ENCODE results near the gene DNAL4. TPM values are rescaled to one million over a fixed set of nuclear protein-coding genes. Genes with fewer than 3 reads are reported as not detected.

Gene DNAL4
- total RNA-seq, 1 donor from 2014 or later = 27.1 TPM

GRCh38 chr22:38750638-38751037 is 43.3 kb downstream of the DNAL4 start:
- Mint-ChIP-seq H3K4me1 (ENCODE audit: low read depth) (peaks cover 14% of the 10 kb centered on the region), H3K27me3 (no peaks in the 10 kb centered on the region), H3K27ac (no peak overlapping the region), H3K4me3 (ENCODE audit: low read depth) (no peak overlapping the region), H3K36me3 (ENCODE audit: insufficient read depth) (peaks cover 7% of the 10 kb centered on the region), H3K9me3 (ENCODE audit: low read depth) (no peaks in the 10 kb centered on the region)
- no peak for DNase-seq (ENCODE audit: low spot score, unreplicated experiment)
- TF ChIP-seq CTCF (IDR thresholded peaks at IDR 0.05; ENCODE audit: unreplicated experiment) = no peak

GRCh38 chr22:38750104-38750503 is 43.8 kb downstream of the DNAL4 start:
- Mint-ChIP-seq H3K4me1 (ENCODE audit: low read depth) (peaks cover 13% of the 10 kb centered on the region), H3K4me3 (ENCODE audit: low read depth) (no peak overlapping the region), H3K27me3 (no peaks in the 10 kb centered on the region), H3K36me3 (ENCODE audit: insufficient read depth) (peaks cover 7% of the 10 kb centered on the region), H3K9me3 (ENCODE audit: low read depth) (no peaks in the 10 kb centered on the region), H3K27ac (no peak overlapping the region)
- no peak for TF ChIP-seq CTCF (IDR thresholded peaks at IDR 0.05; ENCODE audit: unreplicated experiment)
- no peak for DNase-seq (ENCODE audit: low spot score, unreplicated experiment)

- no peak for TF ChIP-seq CTCF (IDR thresholded peaks at IDR 0.05; ENCODE audit: unreplicated experiment)
- no peaks in the 10 kb centered on the region for H3K27me3 Mint-ChIP-seq
- H3K36me3 Mint-ChIP-seq (ENCODE audit: insufficient read depth) = peaks cover 9% of the 10 kb centered on the region
- no peak overlapping the region for H3K27ac Mint-ChIP-seq
- DNase-seq (ENCODE audit: low spot score, unreplicated experiment) = no peak
- peaks cover 3% of the 10 kb centered on the region for H3K4me1 Mint-ChIP-seq (ENCODE audit: low read depth)
- no peaks in the 10 kb centered on the region for H3K9me3 Mint-ChIP-seq (ENCODE audit: low read depth)
- H3K4me3 Mint-ChIP-seq (ENCODE audit: low read depth) = no peak overlapping the region
Measured at GRCh38 chr22:38748487-38749136, 45.3 kb downstream of the DNAL4 start.

GRCh38 chr22:38745676-38746460 is 48.1 kb downstream of the DNAL4 start:
- no peak for DNase-seq (ENCODE audit: low spot score, unreplicated experiment)
- Mint-ChIP-seq H3K27me3 (no peaks in the 10 kb centered on the region), H3K9me3 (ENCODE audit: low read depth) (no peaks in the 10 kb centered on the region), H3K36me3 (ENCODE audit: insufficient read depth) (peaks cover 12% of the 10 kb centered on the region), H3K4me1 (ENCODE audit: low read depth) (no peaks in the 10 kb centered on the region), H3K4me3 (ENCODE audit: low read depth) (no peak overlapping the region), H3K27ac (no peak overlapping the region)
- no peak for TF ChIP-seq CTCF (IDR thresholded peaks at IDR 0.05; ENCODE audit: unreplicated experiment)

- H3K27me3 Mint-ChIP-seq = no peaks in the 10 kb centered on the region
- no peak for TF ChIP-seq CTCF (IDR thresholded peaks at IDR 0.05; ENCODE audit: unreplicated experiment)
- H3K27ac Mint-ChIP-seq = no peak overlapping the region
- H3K36me3 Mint-ChIP-seq (ENCODE audit: insufficient read depth) = peaks cover 12% of the 10 kb centered on the region
- no peak overlapping the region for H3K4me3 Mint-ChIP-seq (ENCODE audit: low read depth)
- no peaks in the 10 kb centered on the region for H3K4me1 Mint-ChIP-seq (ENCODE audit: low read depth)
- H3K9me3 Mint-ChIP-seq (ENCODE audit: low read depth) = no peaks in the 10 kb centered on the region
- no peak for DNase-seq (ENCODE audit: low spot score, unreplicated experiment)
Measured at GRCh38 chr22:38744981-38745380, 49.0 kb downstream of the DNAL4 start.
